Activated CD4-positive, alpha-beta T cell treated with anti-CD3 and anti-CD28 coated beads, Interleukin-2, amount 50 U/mL, for 1 hour (primary cell): ENCODE measurements around the gene RAB27A.
A peak's percentile ranks its signal among the peaks of the same experiment; 100 is the strongest.

Source experiments
- DNase-seq: peaks from one replicate; pipeline ENCODE4 v3.0.0-alpha.2; 2020

RAB27A gene

DNA sequence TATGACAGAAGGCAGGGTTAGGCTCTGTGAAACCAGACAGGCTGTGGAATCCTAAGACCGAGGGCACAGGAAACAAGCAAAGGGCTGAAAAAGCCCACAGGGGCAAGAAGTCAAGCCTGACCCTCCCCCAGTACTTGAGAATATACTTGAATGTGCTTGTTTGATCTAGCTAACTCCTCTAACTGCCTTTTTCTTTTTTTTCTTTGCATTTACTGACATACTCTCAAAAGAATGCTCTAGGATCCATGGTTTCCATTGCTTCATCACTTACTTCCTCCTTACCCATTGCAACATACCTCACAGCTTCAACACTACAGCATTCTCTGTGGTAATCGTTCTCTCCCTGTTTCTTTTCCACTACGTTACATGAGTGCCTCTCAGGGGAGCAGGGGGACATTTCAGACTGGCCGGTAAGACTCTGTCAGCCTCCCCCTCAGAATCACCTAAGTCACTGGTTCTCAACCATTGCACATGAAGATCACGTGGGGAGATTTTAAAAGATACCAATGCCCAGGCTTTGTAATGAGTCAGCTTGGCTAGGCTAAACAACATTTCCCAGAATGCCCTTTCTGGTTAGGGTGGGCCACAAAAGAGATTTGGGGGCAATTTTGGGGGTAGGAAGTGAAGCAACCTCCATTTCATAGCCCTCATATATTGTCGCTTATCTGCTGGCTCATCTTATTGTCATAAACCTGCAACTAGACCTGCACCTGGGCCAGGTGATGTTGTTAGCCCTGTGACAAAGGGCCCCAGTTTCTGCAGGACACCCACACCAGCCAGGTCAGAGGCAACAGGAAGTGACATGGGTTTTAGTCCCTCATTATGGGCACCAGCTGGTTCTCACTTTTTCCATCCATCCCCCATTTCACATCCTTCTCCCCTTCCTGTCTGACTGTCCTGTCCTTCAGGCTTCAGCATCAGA is 68.3 kb downstream of the RAB27A start:
- no peak for DNase-seq

DNA sequence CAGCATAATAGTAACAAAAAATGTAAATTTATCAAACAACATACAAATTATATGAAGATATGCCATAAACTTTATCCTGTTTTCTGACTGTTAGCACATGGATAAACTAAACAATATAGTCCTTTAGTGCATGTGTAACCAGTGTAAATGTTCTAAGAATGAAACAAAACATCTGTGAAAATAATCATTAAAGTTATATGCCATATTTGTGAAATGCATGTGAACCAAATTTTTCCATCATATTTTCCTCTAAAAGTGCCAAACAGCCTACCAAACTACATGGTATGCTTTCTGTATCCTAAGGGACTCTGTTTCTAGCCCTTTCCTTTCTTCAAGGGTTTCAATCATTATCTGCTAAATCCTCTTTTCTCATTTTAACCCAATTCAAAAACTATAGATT is 69.0 kb downstream of the RAB27A start:
- DNase-seq = no peak

DNA sequence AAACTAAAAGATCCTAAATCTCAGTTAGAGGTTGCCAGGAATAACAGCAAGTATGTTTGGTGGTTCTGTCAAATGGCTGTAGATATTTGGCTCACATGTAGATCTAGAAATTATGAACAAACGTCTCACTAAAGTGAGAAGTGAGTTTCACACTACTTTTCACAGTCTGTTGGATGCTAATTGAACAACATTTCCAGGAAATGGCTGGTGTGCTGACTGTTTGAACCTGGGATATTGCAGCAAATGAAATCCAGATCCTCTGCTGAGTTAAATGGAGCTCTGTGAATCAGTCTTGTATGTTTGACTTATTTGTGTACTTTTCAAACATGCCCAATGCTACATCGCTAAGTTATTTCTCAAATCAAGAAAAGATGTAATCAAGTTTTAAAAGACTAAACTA is 71.6 kb downstream of the RAB27A start:
- DNase-seq = no peak

DNA sequence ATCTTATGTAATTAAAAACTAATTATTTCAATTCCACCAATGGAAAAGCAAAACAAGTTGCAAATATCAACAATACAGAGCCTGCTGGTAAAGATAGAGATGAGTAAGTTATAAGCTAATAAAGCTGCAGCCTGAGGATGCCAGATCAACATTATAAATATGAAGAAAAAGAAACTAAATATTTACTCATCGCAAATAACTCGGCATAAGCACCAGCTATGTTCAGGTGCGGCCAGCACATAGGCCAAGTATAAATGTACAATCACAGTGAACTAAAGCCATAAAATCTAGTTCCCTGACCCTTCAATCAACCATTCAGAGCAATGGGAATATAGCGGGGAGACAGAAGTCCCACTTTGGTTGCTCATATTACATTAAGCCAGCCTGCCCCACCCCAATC is 85.1 kb downstream of the RAB27A start:
- no peak for DNase-seq

DNA sequence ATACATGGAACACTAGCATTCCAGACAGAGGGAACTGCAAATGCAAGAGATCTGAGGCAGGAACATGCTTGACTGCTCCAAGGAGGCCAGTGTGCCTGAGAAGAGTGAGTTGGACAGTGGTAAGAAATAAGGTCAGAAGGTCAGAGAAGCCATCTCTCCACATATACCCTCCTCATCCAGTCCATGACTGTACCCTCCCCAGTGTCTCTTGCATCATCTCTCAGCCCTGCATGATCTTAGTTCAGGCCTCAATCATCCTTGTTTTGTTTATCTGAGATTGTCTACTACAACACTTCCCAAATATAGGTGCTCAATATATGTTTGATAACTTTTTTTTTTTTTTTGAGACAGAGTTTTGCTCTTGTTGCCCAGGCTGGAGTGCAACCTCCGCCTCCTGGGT is 87.4 kb downstream of the RAB27A start:
- no peak for DNase-seq

DNA sequence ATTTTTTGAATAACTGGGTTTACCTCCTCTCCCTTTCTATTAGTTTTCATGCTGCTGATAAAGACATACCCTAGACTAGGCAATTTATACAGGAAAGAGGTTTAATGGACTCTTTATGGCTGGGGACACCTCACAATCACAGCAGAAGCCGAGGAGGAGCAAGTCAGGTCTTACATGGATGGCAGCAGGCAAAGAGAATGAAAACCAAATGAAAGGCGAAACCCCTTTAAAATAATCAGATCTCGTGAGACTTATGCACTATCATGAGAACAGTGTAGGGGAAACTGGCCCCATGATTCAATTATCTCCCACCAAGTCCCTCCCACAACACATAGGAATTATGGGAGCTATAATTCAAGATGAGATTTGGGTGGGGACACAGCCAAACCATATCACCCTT is 90.9 kb downstream of the RAB27A start:
- DNase-seq = no peak

DNA sequence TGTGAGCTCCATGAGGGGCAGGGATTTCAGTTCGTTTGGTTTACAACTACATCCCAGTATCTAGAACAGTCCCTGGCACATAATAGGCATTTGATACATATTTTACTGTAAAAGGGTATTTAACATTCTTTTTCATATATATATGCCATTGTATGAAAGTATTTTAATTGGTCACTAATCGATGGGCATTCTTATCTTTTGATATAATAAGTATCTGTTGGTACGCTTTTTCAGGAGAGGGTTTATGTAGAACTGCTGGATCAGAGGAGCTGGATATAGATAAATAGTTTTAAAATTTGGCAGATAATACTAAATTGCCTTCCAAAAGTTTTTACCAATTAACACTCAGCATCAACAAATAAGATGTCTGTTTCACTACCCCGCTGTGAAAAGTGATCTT is 91.9 kb downstream of the RAB27A start:
- no peak for DNase-seq

DNA sequence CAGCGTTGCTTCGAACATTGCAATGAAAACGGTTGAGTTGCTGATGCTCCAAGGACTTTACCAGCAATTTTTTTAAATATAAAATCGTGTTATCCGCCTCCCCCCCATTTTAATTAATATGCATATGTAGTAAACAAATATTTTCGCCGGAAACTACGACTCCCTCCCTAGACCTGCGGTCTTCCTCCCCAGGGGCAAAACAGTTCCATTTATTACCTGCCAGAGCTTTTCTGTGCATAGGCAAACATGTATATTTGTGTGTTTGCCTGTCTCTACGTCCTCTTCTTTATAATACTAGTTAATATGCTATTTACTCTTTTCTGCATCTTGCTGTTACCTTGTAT is 92.3 kb downstream of the RAB27A start:
- no peak for DNase-seq

DNA sequence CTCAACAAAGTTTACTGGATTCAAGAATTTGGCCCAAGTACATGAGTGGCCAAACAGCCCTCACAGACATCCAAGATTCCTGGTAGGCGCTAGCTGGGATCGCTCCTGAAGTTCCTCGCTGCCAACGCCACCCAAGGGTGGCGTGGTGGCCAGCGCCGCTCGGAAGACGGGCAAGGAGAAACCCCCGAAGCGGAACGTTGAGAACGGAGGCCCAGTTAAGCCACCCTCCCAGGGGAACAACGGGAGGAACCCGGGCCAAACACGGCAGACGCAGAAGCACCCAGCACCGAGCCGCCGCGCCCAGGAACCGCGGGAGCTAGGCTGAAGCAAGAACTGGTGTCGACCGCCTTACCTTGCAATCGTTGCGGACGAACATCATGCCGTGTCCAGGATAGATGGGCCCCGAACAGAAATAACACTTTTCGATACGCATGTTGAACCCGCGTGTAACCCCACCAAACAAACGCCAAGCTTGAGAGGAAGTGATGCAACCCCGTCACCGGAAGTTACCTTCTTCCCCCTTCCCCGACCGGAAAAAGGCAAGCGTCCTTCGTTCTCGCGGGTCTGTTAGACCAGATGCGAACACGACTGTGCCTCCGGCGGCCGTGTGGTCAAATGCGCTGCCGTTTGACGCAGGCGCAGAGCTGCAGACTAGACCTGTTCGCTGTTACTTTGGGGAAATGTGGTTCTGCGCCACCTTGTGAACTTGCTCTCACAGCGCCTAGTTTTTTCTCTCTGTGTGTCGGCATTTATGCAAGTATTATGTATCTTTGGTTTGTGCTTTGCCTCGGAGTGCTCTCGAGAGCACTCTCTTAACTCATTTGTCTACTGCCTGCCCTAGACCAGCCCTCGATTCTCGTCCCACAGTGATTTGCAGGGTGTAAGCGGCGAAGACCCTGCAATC is 92.9 kb downstream of the RAB27A start, which contains the start of gene RSL24D1:
TSS of gene RSL24D1 (minus strand) at position 484 of the 904 bp plus-strand sequence. CDS start at position 433, 51 bp downstream.
- peak; percentile 95 for DNase-seq

DNA sequence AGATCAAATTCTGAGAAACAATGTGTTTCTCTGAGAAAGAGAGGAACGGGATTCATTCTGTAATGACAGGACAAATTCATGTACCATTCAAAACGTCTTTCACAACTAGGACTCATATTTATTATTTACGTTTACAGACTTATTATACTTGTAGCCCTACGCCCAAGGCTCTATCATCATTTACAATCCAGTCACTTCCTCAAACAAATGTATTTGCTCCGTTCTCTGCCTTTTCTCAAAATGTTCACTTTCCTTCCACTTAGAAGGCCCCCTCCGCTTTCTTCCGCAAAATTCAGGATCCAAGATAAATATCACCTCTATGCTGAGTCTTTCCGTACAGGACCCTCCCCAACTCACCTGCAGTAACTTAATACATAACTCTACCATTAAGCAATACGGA is 93.6 kb downstream of the RAB27A start:
- no peak for DNase-seq

DNA sequence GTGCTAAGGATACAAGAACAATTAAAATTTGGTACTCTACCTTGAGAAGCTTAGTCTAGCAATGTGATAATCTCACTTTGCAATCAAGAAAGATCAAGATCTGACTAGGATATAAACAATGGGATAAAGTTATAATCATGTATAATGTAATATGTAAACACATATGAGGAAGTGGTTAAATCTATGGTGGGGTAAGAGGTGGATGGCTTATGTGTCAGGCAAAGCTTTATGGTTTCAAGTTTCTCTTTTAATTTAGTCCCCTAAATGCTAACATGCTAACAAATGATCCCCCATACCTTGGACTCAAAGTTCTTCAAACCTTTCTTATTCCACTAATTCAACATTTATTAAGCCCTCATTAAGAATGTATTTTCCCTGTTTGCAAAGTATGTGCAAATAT is 95.4 kb downstream of the RAB27A start:
- no peak for DNase-seq

DNA sequence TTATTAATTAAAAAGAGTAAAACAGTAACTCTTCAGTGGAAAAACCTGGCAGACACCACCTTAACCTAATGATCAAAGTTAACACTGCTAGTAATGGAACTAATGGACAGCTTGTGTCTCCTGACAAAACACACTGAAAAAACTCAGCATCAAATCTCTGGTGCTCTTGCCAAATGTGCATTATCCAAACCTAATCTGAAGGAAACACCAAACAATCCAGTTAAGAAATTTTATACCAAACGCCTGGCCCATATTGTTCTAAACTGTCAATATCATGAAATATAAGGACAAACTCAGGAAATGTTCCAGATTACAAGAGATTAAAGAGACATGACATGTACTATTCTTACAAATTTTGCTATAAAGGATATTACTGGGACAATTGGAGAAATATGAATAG is 103.3 kb downstream of the RAB27A start:
- DNase-seq = no peak

DNA sequence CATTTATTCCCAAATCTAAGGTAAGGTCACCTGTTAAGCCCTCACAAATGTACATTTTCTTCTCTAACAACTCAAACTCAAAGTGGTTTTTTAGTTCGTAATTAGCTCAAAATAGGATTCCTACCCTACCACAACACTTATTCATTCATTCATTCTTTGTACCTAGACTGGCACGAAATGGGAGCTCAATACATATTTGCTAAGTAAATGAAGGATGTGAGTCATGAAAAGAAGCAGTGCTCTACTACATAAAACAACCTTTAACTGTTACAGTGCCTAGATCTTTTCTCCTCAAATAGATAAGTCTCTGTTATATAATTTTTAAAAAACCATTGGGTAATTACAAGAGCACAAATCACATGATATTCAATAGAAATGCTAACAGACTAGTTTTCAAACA is 105.9 kb downstream of the RAB27A start:
- no peak for DNase-seq

DNA sequence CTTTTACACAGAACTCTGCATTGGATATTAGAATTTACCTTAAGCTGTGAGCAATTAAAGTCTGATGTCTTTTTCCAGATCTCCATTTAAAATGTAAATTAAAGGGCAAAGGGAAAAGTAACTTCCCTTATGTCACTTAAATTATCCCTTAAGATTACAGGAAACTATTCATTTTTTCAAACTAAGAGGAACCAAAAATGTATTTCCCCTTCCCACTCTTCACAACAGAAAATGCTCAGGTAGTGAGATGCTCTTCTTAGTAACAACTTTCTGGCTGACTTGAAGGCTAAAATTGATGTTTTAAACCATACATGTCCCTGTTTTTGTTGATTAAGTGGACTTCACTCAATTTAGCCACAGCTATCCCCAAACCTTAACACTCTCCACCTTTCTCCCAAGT is 110.5 kb downstream of the RAB27A start:
- no peak for DNase-seq

DNA sequence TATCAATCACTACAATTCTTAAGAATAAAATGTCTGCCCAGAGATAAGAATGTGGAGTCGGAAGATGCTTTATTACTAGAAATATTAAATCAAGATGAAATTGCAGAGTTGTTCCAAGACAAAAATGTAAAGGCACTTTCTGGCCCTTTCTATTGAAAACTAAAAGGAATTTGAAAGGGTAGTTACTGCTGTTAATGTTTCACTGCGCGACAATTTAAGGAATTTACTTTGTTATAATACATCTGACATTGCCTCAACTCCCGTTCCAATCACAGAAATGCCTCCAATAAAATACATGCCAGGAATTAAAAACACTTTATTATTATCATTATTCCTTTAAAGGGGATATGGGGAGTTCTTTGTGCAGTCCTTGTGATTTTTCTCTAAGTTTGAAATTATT is 119.3 kb downstream of the RAB27A start:
- no peak for DNase-seq

DNA sequence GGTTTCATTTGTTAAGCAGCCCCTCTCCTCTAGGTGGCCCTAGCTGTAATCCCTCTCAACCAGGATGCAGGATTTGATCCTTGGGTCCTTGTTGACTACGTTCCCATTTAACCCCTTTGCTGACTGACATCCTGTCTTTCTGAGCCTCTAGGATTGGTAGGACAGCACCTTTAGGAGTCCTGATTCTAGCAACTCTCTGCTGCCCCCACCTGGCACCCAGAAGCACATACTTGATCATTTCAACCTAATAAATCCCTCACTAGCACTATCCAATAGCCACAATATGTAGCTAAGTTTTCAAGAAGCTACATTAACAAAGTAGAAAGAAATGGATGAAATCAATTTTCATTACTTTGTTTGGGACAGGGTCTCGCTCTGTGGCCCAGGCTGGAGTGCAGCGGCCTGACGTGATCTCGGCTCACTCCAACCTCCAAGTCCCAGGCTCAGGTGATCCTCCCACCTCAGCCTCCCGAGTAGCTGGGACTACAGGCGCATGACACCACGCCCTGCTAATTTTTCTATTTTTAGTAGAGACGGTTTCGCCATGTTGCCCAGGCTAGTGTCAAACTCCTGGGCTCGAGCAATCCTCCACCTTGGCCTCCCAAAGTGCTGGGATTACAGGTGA is 121.2 kb downstream of the RAB27A start:
- peak; percentile 46 for DNase-seq

DNA sequence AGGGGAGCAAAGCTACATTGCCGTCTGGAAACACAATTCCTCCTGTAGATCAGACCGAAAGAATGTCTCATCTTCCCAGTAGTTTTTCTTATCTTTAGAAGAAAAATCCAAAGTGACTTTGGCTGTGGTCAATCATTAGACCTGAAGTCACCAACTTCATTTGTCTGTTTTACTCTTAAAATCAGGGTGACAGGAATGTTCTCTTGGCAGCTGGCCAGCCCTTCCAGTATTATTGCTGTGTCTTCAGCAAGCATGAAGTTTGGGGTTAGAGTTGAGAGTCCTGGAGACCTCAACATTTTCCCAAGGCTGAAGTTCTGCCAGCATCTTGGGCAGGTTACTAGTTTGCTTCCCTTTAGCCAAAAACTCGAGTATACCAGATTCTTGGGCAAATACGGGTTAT is 125.3 kb downstream of the RAB27A start:
- no peak for DNase-seq
